Stimulated activated naive CD4-positive, alpha-beta T cell treated with Interleukin-2 at 50 U/mL for 16 hours (primary cell): ENCODE results near the gene CTLA4.

Source experiments
- DNase-seq: peaks from one replicate; lab custom pipeline; 2025; lab: John Stamatoyannopoulos, UW

CTLA4 gene

DNA sequence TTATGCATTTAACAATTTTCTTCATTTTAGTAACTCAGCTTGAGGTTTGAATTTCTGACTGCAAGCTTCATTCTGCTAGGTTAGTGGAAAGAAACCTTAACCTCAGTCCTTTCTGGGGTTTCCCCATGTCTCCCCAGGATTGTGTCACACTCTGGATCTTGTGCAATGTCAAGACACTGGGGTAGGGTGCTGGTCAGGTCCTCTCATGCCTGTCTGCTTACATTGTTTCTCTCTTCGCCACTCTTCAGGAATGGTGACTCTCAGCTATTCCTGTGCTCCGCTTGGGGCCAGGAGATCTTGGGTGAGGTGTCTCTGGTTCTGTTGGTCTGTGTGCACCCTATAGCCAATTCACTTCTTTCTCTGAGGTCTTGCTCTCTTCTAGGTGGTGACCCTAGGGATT lies 23.9 kb downstream of the CTLA4 start:
- peak; percentile 24 for DNase-seq

DNA sequence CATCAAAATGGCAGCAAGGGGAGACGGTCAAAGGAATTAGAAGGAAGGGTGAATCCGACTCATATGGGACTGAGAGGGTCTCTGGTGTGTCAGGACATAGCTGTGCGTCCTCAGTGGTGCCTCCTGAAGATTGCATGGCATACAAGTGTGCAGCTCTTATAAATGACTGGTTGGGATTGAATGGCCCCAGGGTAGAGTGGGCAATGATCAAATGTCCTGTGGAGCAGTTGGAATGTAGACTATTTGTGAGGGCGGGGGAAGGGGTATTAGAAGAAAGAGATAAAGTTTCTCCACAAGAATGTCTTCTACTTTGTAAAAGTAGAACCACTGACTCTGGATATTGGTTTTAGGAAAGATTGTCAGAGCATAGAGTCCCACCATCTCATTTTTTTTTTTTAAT lies 24.6 kb downstream of the CTLA4 start:
- DNase-seq, result no peak

DNA sequence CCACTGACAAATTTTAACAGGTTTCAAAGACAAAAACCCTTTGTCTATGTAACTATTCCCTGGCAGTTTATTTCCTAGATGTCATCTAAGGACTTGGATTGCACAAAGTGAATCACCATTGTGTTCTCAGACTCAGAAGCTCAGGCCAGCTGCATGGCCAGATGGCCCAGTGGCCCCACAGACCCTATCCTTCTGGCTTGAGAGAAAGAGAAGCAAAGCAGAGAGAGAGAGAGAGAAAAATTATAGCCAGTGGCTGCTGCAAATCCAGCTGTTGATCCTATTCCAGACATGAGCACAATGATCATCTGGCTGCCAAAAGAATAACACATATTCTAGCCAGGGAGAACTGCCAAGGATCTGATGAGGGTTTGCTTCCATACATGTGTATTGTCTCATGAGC lies 25.8 kb downstream of the CTLA4 start:
- no peak for DNase-seq

DNA sequence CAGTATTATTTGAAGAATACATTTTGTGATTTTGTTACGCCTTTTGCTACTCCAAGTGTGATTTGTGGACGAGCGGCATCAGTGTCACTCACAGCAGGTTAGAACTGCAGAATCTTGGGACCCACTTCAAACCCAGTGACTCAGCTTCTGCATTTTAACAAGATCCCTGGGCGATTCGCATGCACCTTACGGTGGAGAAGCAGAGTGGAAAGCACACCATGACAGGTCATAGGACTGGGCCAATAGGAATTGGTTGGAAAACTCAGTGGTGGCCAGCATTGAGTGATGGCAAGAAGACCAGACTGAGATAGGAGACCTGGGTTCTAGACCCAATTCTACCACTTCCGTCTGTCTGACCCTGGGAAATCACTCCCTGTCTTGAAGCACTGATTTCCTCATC lies 26.3 kb downstream of the CTLA4 start:
- no peak for DNase-seq

DNA sequence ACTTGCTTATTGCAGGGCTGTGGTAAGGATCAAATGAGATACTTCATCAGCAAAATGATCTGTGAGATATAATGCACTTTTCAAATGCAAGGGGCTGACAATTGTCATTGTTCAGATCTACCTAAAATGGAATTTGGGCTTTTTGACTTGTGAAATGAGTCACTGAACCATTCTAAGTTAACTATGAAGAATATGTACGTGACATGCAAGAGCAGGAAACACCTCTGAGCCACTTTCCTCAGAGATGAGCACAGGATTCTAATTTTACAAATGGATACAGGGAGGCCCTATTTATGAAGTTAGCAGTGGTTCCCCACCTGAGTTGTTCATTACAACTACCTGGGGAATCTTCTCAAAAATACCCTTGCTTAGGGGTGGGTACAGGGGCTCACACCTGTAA lies 26.7 kb downstream of the CTLA4 start:
- no peak for DNase-seq

DNA sequence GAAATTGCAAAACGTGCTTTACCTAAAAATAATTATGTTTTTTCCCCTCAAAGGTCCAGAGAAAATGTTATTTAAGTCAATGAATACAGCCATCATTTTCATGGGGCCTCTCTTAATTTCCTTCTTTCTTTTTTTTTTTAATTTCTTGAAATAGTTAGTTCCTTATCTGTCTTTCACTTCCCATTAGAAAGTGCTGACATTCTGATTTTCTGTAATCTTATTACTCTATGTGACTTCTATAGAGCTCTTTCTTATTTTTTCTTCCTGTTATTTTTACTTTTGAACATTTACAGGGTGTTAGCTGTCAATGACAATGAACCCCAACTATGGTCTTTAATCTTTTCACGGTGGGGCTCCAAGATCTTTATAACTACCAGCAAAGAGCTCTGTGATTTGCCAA lies 30.0 kb downstream of the CTLA4 start:
- DNase-seq, result no peak

DNA sequence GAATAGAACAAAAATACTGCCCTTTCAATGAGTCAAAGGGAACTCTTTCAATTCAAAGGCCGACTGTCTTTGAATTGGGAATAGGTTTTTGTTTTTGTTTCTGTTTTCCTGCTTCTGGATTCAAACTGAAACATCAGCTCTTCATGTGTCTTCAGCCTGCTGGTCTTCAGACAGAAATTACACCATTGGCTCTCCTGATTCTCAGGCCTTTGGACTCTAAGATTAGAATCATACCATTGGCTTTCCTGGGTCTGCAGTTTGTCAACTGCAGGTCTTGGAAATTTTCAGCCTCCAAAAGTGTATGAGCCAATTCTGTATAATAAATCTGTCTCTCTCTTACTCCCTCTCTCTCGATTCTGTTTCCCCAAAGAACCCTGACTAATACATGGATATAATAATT lies 31.1 kb downstream of the CTLA4 start:
- DNase-seq, result no peak

DNA sequence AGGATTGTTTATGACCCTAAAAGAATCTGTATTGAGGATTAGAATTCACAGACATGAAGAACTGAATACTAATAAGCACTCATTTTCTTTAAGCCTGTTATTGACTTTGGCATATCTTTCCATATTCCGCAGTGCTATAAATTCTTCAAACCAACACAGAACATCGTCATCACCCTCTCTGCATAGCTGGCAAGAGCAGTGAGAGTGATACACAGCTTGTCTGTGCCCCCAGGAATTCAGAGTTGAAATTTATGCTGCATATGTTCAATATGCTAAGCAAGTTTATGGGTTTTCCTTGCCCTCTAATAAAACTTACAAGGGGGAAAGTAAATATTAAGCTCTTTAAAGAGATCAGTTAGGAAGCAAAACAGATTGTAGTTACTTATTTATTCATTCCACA lies 32.7 kb downstream of the CTLA4 start:
- no peak for DNase-seq

DNA sequence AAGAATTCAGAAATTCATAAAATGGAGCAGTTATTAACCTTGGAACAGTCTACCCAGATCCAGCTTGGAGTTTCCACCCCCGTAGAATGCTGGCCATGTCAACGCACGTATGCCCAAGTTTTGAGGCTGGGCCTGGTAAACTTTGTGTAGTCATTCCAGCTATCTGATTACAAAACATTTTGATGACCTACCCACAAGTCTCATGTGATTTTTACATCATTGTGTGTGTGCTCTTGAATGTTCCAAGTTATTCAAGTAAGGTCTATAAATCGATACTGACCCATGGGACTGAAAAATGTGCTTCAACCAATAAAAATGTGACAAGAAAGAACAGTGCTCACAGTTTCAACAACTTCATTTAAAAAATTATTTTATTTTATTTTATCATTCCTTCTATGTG lies 36.5 kb downstream of the CTLA4 start:
- no peak for DNase-seq

DNA sequence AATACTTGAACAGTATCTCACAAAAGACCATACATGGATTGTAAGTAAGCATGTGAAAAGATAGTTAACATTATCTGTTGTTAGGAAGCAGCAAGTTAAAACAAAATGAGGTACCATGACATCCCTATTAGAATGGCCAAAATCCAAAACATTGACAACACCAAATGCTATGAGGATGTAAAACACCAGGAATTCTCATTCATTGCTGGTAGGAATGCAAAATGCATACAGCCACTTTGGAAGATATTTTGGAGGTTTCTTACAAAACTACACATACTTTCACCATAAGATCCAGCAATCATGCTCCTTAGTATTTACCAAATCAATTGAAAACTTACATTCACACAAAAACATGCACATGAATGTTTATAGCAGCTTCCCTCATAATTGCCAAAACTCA lies 38.1 kb downstream of the CTLA4 start:
- no peak for DNase-seq

DNA sequence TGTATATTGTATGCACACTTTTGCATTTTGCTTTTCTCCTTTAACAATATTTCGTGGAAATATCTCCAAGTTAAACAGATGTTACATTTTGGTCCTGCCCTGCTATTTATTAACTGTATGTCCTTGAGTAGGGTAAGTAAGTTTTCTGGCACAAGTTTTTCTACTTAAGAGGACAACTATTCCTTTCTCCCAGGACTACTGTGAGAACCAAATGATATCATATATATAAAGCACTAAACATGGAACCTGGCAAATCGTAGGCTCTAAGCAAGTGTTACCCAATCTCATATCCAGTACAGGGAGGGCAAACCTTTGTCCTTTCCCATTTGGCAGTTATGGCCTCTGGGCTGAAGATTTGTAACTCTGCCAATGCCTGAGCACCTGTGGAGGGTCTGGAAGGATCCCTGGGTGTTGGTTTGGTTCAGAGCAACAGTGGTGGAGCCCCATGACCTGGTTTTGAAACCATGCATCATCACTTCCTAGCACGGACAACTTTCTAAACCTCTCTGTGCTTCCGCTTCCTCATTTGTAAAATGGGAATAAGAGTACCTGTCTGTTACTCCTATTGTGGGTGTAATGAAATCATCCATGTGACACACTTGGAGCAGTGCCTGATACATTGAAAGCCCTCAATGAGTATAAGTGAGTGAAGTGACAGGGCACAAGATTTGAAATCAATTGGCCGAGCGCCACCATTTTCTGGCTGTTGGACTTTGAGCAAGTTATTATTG lies 40.7 kb downstream of the CTLA4 start:
- DNase-seq, result no peak

DNA sequence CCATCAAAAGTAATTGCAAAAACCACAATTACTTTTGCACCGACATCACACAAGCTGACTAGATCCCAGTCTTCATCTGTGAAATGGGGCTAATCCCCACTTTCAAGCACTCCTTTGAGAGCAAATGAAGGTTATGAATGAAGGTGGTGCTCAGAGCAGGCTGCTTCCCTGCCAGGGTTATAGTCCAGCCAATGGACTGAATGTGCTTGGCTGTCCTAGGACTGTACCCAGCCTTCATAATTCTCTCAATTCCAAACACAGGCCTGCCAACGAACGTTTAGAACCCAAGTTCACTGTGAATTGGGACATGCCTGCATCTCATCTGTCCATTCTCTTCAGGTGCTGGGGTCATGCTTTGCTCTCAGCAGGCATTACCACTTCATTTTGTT lies 41.2 kb downstream of the CTLA4 start:
- no peak for DNase-seq

DNA sequence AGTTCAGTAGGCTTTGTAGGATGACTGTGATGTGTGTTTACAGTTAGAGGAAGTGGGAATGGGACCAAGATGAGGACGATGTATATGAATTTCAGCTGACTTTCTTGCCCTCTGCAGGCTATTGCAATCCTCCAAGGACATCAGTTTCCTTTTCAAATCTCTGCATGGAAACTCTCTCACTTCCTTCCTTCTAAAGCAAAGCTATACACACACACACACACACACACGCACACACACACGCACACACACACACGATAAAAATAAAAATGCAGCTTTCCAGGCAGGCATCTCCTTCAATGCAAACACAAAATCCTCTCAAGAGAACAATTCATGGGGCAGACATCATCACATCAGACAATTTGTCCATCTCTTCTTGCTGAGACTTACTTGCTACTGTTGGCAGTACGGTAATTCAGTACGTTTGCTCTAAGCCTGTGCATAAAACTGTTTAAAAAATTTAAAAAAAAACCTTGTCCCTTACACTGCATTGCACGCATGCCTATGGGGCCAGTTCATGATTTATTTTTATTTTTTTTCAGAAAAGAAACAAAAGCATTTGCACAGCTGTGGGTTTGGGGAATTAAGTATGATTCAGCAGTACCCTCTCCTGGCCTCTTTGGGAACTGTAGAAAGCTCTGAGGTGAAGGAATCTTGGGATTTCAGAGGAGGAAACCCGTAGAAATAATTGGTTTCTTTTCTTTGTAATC lies 41.8 kb downstream of the CTLA4 start:
- DNase-seq, result no peak

DNA sequence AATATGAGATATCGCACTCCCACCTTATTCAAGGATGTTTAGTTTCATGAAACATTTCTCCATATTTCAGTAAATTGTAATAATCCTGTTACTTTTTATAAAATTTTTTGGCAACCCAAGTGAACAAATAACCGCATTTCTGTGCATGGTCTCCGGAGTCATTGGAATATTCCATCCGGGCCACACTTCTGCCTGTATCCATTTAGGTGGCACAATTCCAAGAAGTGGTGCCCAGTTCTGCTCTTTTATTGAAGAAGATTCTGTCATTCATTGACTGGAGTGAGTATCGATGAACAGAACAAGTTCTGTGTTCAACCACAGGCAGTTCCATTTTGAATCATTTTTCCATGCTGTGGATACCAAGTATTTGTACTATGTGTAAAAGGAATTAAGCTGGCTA lies 42.4 kb downstream of the CTLA4 start:
- DNase-seq, result no peak

DNA sequence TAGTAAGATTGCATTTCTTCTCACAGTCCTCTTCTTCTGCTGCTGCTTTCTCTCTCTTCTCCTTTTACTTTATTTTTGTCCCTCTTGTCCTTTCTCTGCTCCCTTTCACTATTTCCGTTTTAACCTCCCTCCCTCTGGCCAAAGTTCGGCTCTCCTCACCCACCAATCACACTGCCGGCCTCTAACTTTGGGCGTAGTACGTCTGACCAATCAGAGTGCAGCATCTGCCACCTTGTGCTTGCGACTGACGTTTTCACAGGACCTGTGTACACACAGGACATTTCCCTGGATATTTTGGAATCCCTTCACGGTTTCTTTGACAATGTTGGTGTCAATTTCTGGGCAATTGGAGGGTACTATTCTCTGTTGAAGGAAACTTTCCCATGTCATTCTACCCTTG lies 46.4 kb downstream of the CTLA4 start:
- no peak for DNase-seq

DNA sequence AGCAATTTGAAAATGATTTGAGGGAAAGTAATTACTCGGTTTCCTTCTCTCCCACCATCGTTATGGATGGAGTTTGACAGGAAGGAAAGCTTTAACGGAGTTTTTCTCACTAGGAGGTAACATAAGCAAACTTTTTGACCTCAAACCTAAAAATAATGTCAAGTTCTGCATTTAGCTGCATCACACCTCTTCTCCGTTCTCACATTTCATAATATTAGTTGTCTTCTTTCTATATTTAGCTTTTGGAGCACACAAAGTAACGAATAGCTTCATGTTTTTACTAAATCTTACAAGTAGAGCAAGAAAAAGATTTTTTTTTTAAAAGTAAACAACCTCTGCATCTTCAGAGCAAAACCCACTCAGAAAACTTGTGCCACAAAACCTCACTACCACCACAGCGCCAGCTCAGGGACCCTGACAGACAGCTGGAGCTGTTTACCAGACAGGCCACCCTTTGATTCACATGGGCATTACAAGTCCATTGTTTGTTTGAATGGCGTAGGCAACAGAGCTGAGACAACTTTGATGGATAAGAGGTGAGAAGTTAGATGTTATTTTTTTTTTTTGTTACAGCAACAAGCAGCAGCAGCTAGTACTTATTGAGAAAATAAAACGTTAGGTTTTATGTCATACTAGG lies 47.1 kb downstream of the CTLA4 start:
- no peak for DNase-seq

DNA sequence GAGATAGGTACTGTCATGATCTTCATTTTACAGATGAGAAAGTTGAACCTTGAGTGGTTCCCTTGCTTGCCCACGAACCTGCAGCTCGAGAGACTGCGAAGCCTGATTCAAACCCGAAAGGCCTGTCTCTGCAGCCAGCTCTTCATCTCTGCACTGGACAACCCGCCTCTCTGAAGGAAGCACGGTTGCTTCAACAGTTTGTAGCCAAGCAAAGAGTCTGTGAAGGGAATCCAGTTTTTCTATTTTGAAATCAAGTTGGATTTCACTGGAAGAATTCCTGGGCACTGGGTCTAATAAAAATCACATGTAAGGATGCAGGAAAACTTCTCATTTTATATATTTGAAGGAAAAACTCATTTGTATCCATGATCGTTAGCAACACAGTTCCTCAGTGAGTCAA lies 47.7 kb downstream of the CTLA4 start:
- DNase-seq, result no peak

DNA sequence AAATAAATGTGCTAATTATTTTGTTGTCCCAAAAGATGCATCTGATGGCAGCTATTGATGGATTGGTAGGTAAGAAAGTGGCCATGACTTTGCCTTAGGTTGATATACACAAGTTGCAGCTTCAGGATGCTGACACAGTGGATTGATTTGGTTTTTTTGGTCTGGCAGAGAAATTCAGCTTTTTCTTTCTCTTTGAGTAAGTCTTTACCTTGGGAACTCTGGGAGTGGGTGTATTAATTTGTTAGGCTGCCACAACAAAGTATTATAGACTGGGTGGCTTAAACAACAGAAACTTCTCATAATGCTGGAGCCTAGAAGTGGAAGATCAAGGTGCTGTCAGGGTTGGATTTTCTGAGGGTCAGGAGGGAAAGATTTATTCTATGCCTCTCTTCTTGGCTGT lies 49.2 kb downstream of the CTLA4 start:
- no peak for DNase-seq

DNA sequence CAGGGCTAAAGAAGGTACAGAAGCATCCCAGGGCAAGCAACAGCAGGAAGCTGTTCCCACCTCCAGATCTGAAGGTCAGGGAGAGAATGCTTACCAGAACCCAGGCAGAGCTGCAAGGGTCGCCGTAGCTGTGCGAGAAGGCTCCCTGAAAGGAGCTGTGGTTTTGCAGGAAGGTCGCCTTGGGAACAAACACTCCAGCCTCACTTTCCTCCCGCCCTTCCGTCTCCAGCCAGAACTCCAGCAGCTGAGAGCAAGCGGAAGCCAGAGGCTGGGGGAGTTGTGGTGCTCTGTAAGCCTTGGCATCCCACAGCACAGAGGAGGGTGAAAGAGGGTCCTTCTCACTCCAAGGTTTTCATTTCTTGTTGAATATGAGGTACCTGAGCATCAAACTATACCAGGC lies 50.7 kb downstream of the CTLA4 start:
- no peak for DNase-seq

DNA sequence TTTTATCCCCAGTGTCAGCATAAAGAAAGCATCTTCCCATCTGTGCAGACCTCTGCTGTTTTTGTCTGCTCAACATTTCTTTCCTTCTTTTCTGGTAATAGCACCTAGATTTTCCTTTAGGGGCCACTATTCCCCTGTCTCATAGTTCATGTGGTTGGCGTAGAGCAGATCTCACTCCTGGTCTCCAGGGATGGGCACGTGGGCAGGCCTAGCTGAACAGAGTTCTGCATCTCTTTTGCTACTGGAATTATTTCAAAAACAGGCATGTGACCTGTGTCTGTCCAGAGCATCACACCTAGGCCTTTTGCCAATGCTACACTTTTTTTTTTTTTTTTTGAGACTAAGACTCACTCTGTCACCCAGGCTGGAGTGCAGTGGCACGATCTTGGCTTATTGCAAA lies 51.3 kb downstream of the CTLA4 start:
- DNase-seq, result no peak
